HG03159 (cell line): ENCODE data around the gene UBE2G1.

ENCODE experiments used
- ATAC-seq: cut with Tn5 transposase; IDR thresholded peaks from one replicate; pipeline ENCODE4 v1.9.1; 2021; ENCODE audit warnings: mild to moderate bottlenecking, moderate library complexity; ENCODE audit not compliant: unreplicated experiment

Gene UBE2G1

GRCh38 chr17:4309897-4310296, 56.6 kb downstream of the UBE2G1 start:
- ATAC-seq = no peak

GRCh38 chr17:4307179-4307930, 59.1 kb downstream of the UBE2G1 start:
- ATAC-seq = no peak

GRCh38 chr17:4305224-4305623, 61.3 kb downstream of the UBE2G1 start:
- no peak for ATAC-seq

- ATAC-seq = no peak
Measured at GRCh38 chr17:4304417-4305027, 62.0 kb downstream of the UBE2G1 start.

GRCh38 chr17:4301066-4301465, 65.4 kb downstream of the UBE2G1 start:
- ATAC-seq = no peak

- no peak for ATAC-seq
Measured at GRCh38 chr17:4297351-4297750, 69.1 kb downstream of the UBE2G1 start.

GRCh38 chr17:4295686-4296085, 70.8 kb downstream of the UBE2G1 start:
- no peak for ATAC-seq

- no peak for ATAC-seq
Measured at GRCh38 chr17:4293572-4293971, 72.9 kb downstream of the UBE2G1 start.

GRCh38 chr17:4287710-4288109, 78.8 kb downstream of the UBE2G1 start:
- no peak for ATAC-seq

GRCh38 chr17:4276514-4276913, 90.0 kb downstream of the UBE2G1 start:
- no peak for ATAC-seq

GRCh38 chr17:4272972-4273368, 93.5 kb downstream of the UBE2G1 start:
- no peak for ATAC-seq

GRCh38 chr17:4272213-4272971, 94.1 kb downstream of the UBE2G1 start:
- ATAC-seq = no peak

GRCh38 chr17:4270736-4271135, 95.7 kb downstream of the UBE2G1 start:
- no peak for ATAC-seq

GRCh38 chr17:4269915-4270314, 96.6 kb downstream of the UBE2G1 start:
- no peak for ATAC-seq

GRCh38 chr17:4267402-4267801, 99.1 kb downstream of the UBE2G1 start:
- ATAC-seq = no peak

- no peak for ATAC-seq
Measured at GRCh38 chr17:4266550-4266949, 99.9 kb downstream of the UBE2G1 start.

- ATAC-seq = peak; percentile 89
Measured at GRCh38 chr17:4263282-4264215, 102.9 kb downstream of the UBE2G1 start, which contains the start of gene ANKFY1. Gene ANKFY1 (minus strand): TSS chr17:4263979. CDS start chr17:4263941, 38 bp downstream.

- no peak for ATAC-seq
Measured at GRCh38 chr17:4262703-4263102, 103.8 kb downstream of the UBE2G1 start.

GRCh38 chr17:4261452-4261851, 105.0 kb downstream of the UBE2G1 start:
- ATAC-seq = no peak

- no peak for ATAC-seq
Measured at GRCh38 chr17:4258867-4259266, 107.6 kb downstream of the UBE2G1 start.

GRCh38 chr17:4256952-4257351, 109.5 kb downstream of the UBE2G1 start:
- ATAC-seq = no peak
